Memory B cell (primary cell): ENCODE measurements around the gene LARP4B.

Experiments
- ATAC-seq: fragments of 150-1000 bp; cut with Tn5 transposase; 2 replicates; pipeline ENCODE4 v1.10.0; 2021; ENCODE audit warnings: low read depth, mild to moderate bottlenecking, moderate library complexity
- DNase-seq, 2 donors: peaks; one replicate each; pipeline ENCODE4 v3.0.0; 2022; ENCODE audit warnings: low spot score in 2 of 2
- H3K27ac Mint-ChIP-seq: one replicate; pipeline ENCODE4 v1.8.0; 2022; ENCODE audit warnings: mild to moderate bottlenecking, moderate library complexity, mixed read lengths
- H3K27me3 Mint-ChIP-seq: one replicate; pipeline ENCODE4 v1.8.0; 2022; ENCODE audit warnings: mixed read lengths
- H3K36me3 Mint-ChIP-seq: one replicate; pipeline ENCODE4 v1.8.0; 2022; ENCODE audit warnings: mild to moderate bottlenecking, mixed read lengths
- H3K4me1 Mint-ChIP-seq: one replicate; pipeline ENCODE4 v1.8.0; 2022; ENCODE audit warnings: mixed read lengths
- H3K4me3 Mint-ChIP-seq: one replicate; pipeline ENCODE4 v1.8.0; 2022; ENCODE audit warnings: mild to moderate bottlenecking, moderate library complexity, mixed read lengths
- H3K9me3 Mint-ChIP-seq: one replicate; pipeline ENCODE4 v1.8.0; 2022; ENCODE audit warnings: mixed read lengths

The LARP4B gene

GRCh38 chr10:839550-840205 is 91.8 kb downstream of the LARP4B start:
- Mint-ChIP-seq H3K36me3 (peaks cover 32% of the 10 kb centered on the region), H3K27me3 (no peaks in the 10 kb centered on the region), H3K27ac (no peak overlapping the region), H3K4me1 (peaks cover 4% of the 10 kb centered on the region), H3K9me3 (no peaks in the 10 kb centered on the region), H3K4me3 (no peak overlapping the region)
- DNase-seq (no peak), ATAC-seq (no peak)

GRCh38 chr10:836782-837181 is 94.7 kb downstream of the LARP4B start:
- Mint-ChIP-seq H3K9me3 (no peaks in the 10 kb centered on the region), H3K36me3 (peaks cover 39% of the 10 kb centered on the region), H3K27ac (no peak overlapping the region), H3K4me1 (peaks cover 7% of the 10 kb centered on the region), H3K27me3 (no peaks in the 10 kb centered on the region), H3K4me3 (no peak overlapping the region)
- ATAC-seq = no peak
- DNase-seq = no peak

GRCh38 chr10:834493-834892 is 97.0 kb downstream of the LARP4B start:
- Mint-ChIP-seq H3K4me3 (no peak overlapping the region), H3K27me3 (no peaks in the 10 kb centered on the region), H3K36me3 (peaks cover 44% of the 10 kb centered on the region), H3K27ac (no peak overlapping the region), H3K4me1 (peaks cover 8% of the 10 kb centered on the region), H3K9me3 (no peaks in the 10 kb centered on the region)
- no peak for ATAC-seq
- no peak for DNase-seq

DNA sequence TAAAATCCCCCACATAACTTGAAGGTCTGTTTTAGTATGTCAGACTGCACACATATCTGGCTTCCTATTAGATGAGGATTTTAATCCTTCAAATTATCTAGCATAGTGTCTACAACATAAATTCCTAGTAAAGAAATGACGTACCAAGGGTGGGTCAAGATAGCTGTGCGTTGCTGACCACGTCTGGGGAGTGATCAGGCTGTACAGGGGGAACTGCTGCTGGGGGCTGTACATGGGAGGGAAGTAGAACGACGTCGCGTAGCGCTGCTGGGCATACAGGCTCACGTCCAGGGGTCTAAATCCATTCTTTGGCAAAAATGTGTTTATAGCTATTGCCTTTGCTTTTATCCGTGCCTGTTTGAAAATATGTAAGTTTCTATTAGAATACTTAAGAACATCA is 102.3 kb downstream of the LARP4B start:
- H3K36me3 Mint-ChIP-seq = peaks cover 49% of the 10 kb centered on the region
- no peak for ATAC-seq
- H3K27me3 Mint-ChIP-seq = no peaks in the 10 kb centered on the region
- no peaks in the 10 kb centered on the region for H3K9me3 Mint-ChIP-seq
- H3K4me1 Mint-ChIP-seq = peaks cover 6% of the 10 kb centered on the region
- H3K4me3 Mint-ChIP-seq = no peak overlapping the region
- DNase-seq = no peak
- peak overlapping the region; percentile 18 for H3K27ac Mint-ChIP-seq

DNA sequence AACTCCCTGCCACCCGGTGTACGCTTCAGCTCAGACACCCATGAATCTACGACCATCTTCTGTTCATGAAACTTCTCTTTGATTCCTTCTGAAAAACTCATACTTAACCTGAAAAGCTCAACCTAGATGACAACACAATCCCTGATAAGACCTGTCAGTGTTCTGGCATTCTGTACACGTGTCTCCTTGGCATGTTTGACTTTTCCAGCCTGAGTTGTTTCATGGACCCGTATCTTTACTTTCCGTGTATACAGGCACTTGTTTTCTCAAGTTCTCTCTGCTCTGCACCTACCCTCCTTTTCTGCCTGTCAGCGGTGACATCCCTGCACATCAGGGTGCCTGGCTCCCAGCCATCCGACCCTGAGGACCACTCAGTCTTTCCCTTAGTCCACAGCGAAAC is 103.3 kb downstream of the LARP4B start:
- Mint-ChIP-seq H3K4me1 (peaks cover 15% of the 10 kb centered on the region), H3K36me3 (peaks cover 50% of the 10 kb centered on the region), H3K4me3 (no peak overlapping the region), H3K27me3 (no peaks in the 10 kb centered on the region), H3K9me3 (no peaks in the 10 kb centered on the region), H3K27ac (peak overlapping the region; percentile 13)
- no peak for DNase-seq
- no peak for ATAC-seq

- H3K36me3 Mint-ChIP-seq = peaks cover 43% of the 10 kb centered on the region
- no peaks in the 10 kb centered on the region for H3K27me3 Mint-ChIP-seq
- peak overlapping the region; percentile 72 for H3K27ac Mint-ChIP-seq
- H3K9me3 Mint-ChIP-seq = no peaks in the 10 kb centered on the region
- no peak for DNase-seq
- peaks cover 32% of the 10 kb centered on the region for H3K4me1 Mint-ChIP-seq
- H3K4me3 Mint-ChIP-seq = no peak overlapping the region
- no peak for ATAC-seq
These were observed 106.6 kb downstream of the LARP4B start for GRCh38 chr10:824946-825345.

DNA sequence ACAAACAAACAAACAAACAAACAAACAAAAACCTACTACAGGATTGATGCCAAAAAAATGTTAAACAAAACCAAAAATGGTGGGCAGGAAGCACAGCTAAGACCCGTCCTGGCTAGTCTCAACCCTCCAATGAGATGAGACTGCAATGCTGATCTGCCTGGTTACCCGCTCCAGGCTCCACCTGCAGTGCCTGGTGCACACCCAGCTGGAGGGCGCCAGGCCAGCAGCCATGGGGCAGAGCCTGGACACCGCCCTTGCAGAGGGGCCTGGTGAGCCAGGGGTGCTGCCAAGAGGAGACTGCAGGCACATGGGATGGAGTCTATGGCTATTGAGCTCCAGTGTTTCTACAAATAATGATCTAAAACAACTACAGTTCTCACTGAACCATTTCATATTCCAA is 107.0 kb downstream of the LARP4B start:
- Mint-ChIP-seq H3K9me3 (no peaks in the 10 kb centered on the region), H3K27ac (peak overlapping the region; percentile 52), H3K36me3 (peaks cover 45% of the 10 kb centered on the region), H3K4me3 (no peak overlapping the region), H3K4me1 (peaks cover 33% of the 10 kb centered on the region), H3K27me3 (no peaks in the 10 kb centered on the region)
- ATAC-seq (no peak), DNase-seq (no peak)

- ATAC-seq (peak; percentile 76), DNase-seq (no peak)
- no peaks in the 10 kb centered on the region for H3K9me3 Mint-ChIP-seq
- peak overlapping the region; percentile 78 for H3K4me3 Mint-ChIP-seq
- no peaks in the 10 kb centered on the region for H3K27me3 Mint-ChIP-seq
- peaks cover 35% of the 10 kb centered on the region for H3K36me3 Mint-ChIP-seq
- peak overlapping the region; percentile 52 for H3K27ac Mint-ChIP-seq
- peaks cover 44% of the 10 kb centered on the region for H3K4me1 Mint-ChIP-seq
These were observed 108.7 kb downstream of the LARP4B start for GRCh38 chr10:822661-823367.

GRCh38 chr10:822197-822596 is 109.3 kb downstream of the LARP4B start:
- Mint-ChIP-seq H3K4me1 (peaks cover 44% of the 10 kb centered on the region), H3K27me3 (no peaks in the 10 kb centered on the region), H3K27ac (peak overlapping the region; percentile 52), H3K9me3 (no peaks in the 10 kb centered on the region), H3K4me3 (peak overlapping the region; percentile 78), H3K36me3 (peaks cover 37% of the 10 kb centered on the region)
- no peak for DNase-seq
- ATAC-seq = no peak

DNA sequence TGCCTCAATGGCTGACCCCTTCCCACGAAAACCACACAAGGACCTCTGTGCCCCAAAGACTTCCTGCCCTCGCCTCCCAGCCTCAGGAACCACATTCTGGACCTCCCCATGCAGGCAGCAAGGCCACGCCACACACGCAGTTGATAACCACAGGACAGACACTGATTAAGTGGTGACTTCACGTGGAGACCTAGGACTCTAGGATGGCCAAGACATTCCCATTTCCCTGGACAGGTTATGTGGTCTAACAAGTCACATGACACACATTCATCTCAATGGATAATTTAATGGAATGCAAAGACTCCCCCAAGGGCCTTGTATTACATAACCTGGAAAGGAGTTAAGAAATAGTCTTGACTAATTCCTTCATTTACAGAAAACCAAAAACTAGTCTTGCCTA is 110.2 kb downstream of the LARP4B start:
- no peaks in the 10 kb centered on the region for H3K27me3 Mint-ChIP-seq
- peaks cover 37% of the 10 kb centered on the region for H3K36me3 Mint-ChIP-seq
- H3K4me1 Mint-ChIP-seq = peaks cover 44% of the 10 kb centered on the region
- H3K27ac Mint-ChIP-seq = no peak overlapping the region
- no peaks in the 10 kb centered on the region for H3K9me3 Mint-ChIP-seq
- DNase-seq (no peak), ATAC-seq (no peak)
- H3K4me3 Mint-ChIP-seq = no peak overlapping the region

DNA sequence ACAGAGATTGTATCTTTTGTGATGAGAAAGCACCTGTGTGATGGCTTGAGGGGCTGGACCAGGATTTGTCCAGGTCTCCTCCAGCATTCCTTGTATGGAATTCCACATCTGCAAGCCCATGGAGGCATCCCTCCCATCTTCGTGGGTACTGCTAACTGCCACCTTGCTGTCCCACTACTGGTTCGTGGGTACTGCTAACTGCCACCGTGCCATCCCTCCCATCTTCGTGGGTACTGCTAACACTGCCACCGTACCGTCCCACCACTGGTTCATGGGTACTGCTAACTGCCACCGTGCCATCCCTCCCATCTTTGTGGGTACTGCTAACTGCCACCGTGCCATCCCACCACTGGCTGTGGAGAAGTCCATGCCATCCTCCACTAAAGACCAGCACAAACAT is 111.7 kb downstream of the LARP4B start:
- Mint-ChIP-seq H3K36me3 (peaks cover 38% of the 10 kb centered on the region), H3K4me1 (peaks cover 42% of the 10 kb centered on the region), H3K27ac (no peak overlapping the region), H3K4me3 (no peak overlapping the region), H3K27me3 (no peaks in the 10 kb centered on the region), H3K9me3 (no peaks in the 10 kb centered on the region)
- ATAC-seq (no peak), DNase-seq (no peak)

DNA sequence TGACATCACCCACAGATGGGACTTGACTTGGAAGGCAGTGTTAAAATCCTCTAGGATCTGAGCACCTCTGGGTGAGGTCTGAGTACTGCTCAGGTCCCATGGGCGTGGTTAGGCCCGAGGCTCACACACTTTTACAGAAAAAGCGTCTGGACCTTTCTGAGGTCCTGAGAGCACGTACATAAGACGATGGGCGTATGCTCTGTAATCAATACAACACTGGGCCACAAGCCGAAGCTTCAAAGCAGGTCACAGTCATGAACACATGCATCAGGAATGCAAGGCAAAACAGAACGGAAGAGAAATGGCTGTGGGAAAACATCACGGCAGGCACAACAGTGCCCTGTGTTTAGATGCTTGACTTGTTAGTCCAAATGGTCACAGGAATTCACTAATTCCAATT is 112.2 kb downstream of the LARP4B start:
- Mint-ChIP-seq H3K27ac (peak overlapping the region; percentile 93), H3K4me3 (no peak overlapping the region)
- ATAC-seq = no peak

DNA sequence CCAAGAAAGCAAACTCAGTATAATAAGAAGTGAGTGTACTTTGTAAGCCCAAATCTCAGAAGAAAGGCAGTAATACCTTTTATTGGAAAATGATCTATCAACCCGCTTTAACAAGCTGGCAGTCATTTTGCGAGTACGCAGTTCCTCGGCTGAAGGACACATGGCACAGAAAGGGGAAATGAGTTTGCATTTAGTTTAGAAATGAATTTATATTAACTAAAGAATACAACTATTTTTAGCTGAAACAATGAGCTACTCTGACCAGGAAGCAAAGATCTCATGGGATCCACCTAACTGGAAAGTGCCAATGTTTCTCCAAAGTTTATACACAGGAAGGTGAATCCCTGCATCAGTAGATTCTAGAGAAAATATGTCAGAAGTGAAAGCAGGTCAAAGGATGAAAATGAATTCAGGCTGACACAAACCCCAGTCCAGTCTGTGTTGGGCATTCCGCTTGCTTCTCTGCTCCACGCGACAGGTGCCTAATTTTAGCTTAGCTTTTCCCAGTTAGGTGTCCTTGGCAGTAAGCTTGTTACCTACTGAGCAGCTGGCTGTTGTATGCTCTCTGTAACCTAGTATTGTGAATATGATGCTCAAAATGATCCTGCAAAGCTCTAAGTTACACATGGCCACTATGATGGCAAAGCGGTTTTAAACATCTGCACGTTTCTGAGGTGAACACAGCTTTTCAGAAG is 112.8 kb downstream of the LARP4B start:
- DNase-seq (no peak), ATAC-seq (peak; percentile 69)
- Mint-ChIP-seq H3K27ac (peak overlapping the region; percentile 93), H3K36me3 (peaks cover 35% of the 10 kb centered on the region), H3K4me1 (peaks cover 37% of the 10 kb centered on the region), H3K27me3 (no peaks in the 10 kb centered on the region), H3K9me3 (no peaks in the 10 kb centered on the region), H3K4me3 (no peak overlapping the region)

More for the DNA sequence above, 112.2 kb downstream of the LARP4B start:
- H3K9me3 Mint-ChIP-seq = no peaks in the 10 kb centered on the region
- peaks cover 42% of the 10 kb centered on the region for H3K4me1 Mint-ChIP-seq
- DNase-seq = no peak
- no peaks in the 10 kb centered on the region for H3K27me3 Mint-ChIP-seq
- H3K36me3 Mint-ChIP-seq = peaks cover 40% of the 10 kb centered on the region

DNA sequence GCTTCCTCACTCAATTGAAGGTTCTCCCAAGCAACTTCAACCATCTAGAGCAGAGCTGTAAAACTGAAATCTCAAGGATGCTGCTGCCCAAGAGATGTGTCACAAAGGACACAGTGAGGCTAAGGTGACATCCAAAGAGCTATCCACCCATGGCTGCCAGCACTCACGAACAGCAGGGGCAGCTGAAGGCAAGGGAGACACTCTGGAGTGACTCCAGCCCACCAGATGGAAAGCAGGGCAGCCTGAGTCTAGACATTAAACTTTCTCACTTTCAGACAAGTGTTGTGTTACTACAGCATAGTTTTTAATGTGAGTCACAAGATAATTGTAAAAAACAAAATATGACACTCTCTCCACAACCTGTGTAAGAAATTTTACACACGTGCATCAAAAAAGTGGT is 113.5 kb downstream of the LARP4B start:
- Mint-ChIP-seq H3K4me3 (peak overlapping the region; percentile 17), H3K36me3 (peaks cover 36% of the 10 kb centered on the region), H3K9me3 (no peaks in the 10 kb centered on the region), H3K27ac (peak overlapping the region; percentile 93), H3K4me1 (peaks cover 31% of the 10 kb centered on the region), H3K27me3 (no peaks in the 10 kb centered on the region)
- DNase-seq = no peak
- ATAC-seq = no peak
